ENCODE measurements around the gene KRTAP10-3. TPM values are rescaled to one million over a fixed set of nuclear protein-coding genes. Genes with fewer than 3 reads are reported as not detected.

The KRTAP10-3 gene
- total RNA-seq, 2 donors from 2014 or later, result not detected

- no peaks in the 10 kb centered on the region for H3K9me3 Mint-ChIP-seq
Observed at GRCh38 chr21:44511938-44512275, 46.7 kb downstream of the KRTAP10-3 start.

GRCh38 chr21:44511219-44511937 is 47.2 kb downstream of the KRTAP10-3 start:
- Mint-ChIP-seq H3K4me3 (no peak overlapping the region), H3K36me3 (no peaks in the 10 kb centered on the region), H3K9me3 (no peaks in the 10 kb centered on the region), H3K4me1 (ENCODE audit: low read depth in 2 of 2) (no peaks in the 10 kb centered on the region), H3K27ac (no peak overlapping the region), H3K27me3 (no peaks in the 10 kb centered on the region)
- ATAC-seq, result no peak
- no peak for DNase-seq (ENCODE audit: low spot score)

More at GRCh38 chr21:44511938-44512275, 46.7 kb downstream of the KRTAP10-3 start:
- H3K4me1 Mint-ChIP-seq (ENCODE audit: low read depth in 2 of 2), result peaks cover 0 to 2% of the 10 kb centered on the region in 2 donors
- ATAC-seq (no peak), DNase-seq (ENCODE audit: low spot score) (no peak)
- no peaks in the 10 kb centered on the region for H3K27me3 Mint-ChIP-seq
- H3K27ac Mint-ChIP-seq, result no peak overlapping the region
- no peak overlapping the region for H3K4me3 Mint-ChIP-seq
- no peaks in the 10 kb centered on the region for H3K36me3 Mint-ChIP-seq

- DNase-seq (ENCODE audit: low spot score), result peak; percentile 79
- Mint-ChIP-seq H3K9me3 (no peaks in the 10 kb centered on the region), H3K27ac (no peak overlapping the region), H3K4me3 (no peak overlapping the region), H3K4me1 (ENCODE audit: low read depth in 2 of 2) (no peaks in the 10 kb centered on the region), H3K27me3 (no peaks in the 10 kb centered on the region), H3K36me3 (no peaks in the 10 kb centered on the region)
- peak; percentile 61 to 65 for ATAC-seq
Observed at GRCh38 chr21:44510508-44511218, 47.9 kb downstream of the KRTAP10-3 start.

- Mint-ChIP-seq H3K4me1 (ENCODE audit: low read depth in 2 of 2) (no peaks in the 10 kb centered on the region), H3K4me3 (no peak overlapping the region), H3K9me3 (no peaks in the 10 kb centered on the region), H3K27ac (no peak overlapping the region), H3K36me3 (no peaks in the 10 kb centered on the region), H3K27me3 (no peaks in the 10 kb centered on the region)
- ATAC-seq (no peak), DNase-seq (ENCODE audit: low spot score) (no peak)
Observed at GRCh38 chr21:44510109-44510507, 48.5 kb downstream of the KRTAP10-3 start.

GRCh38 chr21:44509539-44509938 is 49.1 kb downstream of the KRTAP10-3 start:
- no peaks in the 10 kb centered on the region for H3K4me1 Mint-ChIP-seq (ENCODE audit: low read depth in 2 of 2)
- no peak overlapping the region for H3K27ac Mint-ChIP-seq
- no peak overlapping the region for H3K4me3 Mint-ChIP-seq
- H3K27me3 Mint-ChIP-seq, result no peaks in the 10 kb centered on the region
- H3K36me3 Mint-ChIP-seq, result no peaks in the 10 kb centered on the region
- ATAC-seq, result no peak
- H3K9me3 Mint-ChIP-seq, result no peaks in the 10 kb centered on the region
- no peak for DNase-seq (ENCODE audit: low spot score)

GRCh38 chr21:44508711-44509445 is 49.7 kb downstream of the KRTAP10-3 start:
- no peak for ATAC-seq
- no peak overlapping the region for H3K4me3 Mint-ChIP-seq
- DNase-seq (ENCODE audit: low spot score), result no peak
- H3K36me3 Mint-ChIP-seq, result no peaks in the 10 kb centered on the region
- no peaks in the 10 kb centered on the region for H3K4me1 Mint-ChIP-seq (ENCODE audit: low read depth in 2 of 2)
- no peak overlapping the region for H3K27ac Mint-ChIP-seq
- no peaks in the 10 kb centered on the region for H3K9me3 Mint-ChIP-seq
- no peaks in the 10 kb centered on the region for H3K27me3 Mint-ChIP-seq

GRCh38 chr21:44508426-44508710 is 50.2 kb downstream of the KRTAP10-3 start:
- H3K27me3 Mint-ChIP-seq, result no peaks in the 10 kb centered on the region
- no peaks in the 10 kb centered on the region for H3K4me1 Mint-ChIP-seq (ENCODE audit: low read depth in 2 of 2)
- H3K27ac Mint-ChIP-seq, result no peak overlapping the region
- ATAC-seq (no peak), DNase-seq (ENCODE audit: low spot score) (no peak)
- H3K36me3 Mint-ChIP-seq, result no peaks in the 10 kb centered on the region
- no peak overlapping the region for H3K4me3 Mint-ChIP-seq
- H3K9me3 Mint-ChIP-seq, result no peaks in the 10 kb centered on the region

Other genes starting within 250 kb of the KRTAP10-3 start
- gene CFAP410, start 219.4 kb downstream of the KRTAP10-3 start, total RNA-seq, result 10 to 100 TPM; 19.6 to 28.4 TPM
- gene TRPM2, start 205.2 kb downstream of the KRTAP10-3 start, total RNA-seq, result 10 to 100 TPM; 14.7 to 15.8 TPM
- under 1 TPM; 0.45 to 0.88 TPM for gene LRRC3, start 103.3 kb downstream of the KRTAP10-3 start, total RNA-seq
- not detected for gene KRTAP10-1, start 18.6 kb downstream of the KRTAP10-3 start, total RNA-seq
- not detected for gene KRTAP10-2, start 7.3 kb downstream of the KRTAP10-3 start, total RNA-seq
- not detected for gene KRTAP10-4, start 14.9 kb upstream of the KRTAP10-3 start, total RNA-seq
- not detected for gene KRTAP10-5, start 21.8 kb upstream of the KRTAP10-3 start, total RNA-seq
- gene KRTAP10-6, start 33.7 kb upstream of the KRTAP10-3 start, total RNA-seq, result not detected
- not detected for gene KRTAP10-7, start 41.8 kb upstream of the KRTAP10-3 start, total RNA-seq
- not detected for gene KRTAP10-8, start 53.3 kb upstream of the KRTAP10-3 start, total RNA-seq
- gene KRTAP10-9, start 68.3 kb upstream of the KRTAP10-3 start, total RNA-seq, result not detected
- gene KRTAP10-10, start 78.6 kb upstream of the KRTAP10-3 start, total RNA-seq, result not detected
- gene KRTAP10-11, start 87.6 kb upstream of the KRTAP10-3 start, total RNA-seq, result not detected
- gene KRTAP12-4, start 95.9 kb upstream of the KRTAP10-3 start, total RNA-seq, result not detected
- gene KRTAP12-3, start 99.1 kb upstream of the KRTAP10-3 start, total RNA-seq, result not detected
- gene KRTAP12-2, start 108.1 kb upstream of the KRTAP10-3 start, total RNA-seq, result not detected
- gene KRTAP12-1, start 123.4 kb upstream of the KRTAP10-3 start, total RNA-seq, result not detected
- not detected for gene KRTAP10-12, start 138.4 kb upstream of the KRTAP10-3 start, total RNA-seq
- not detected for gene TSPEAR, start 152.8 kb upstream of the KRTAP10-3 start, total RNA-seq
- 100 to 1,000 TPM in 1 of 2 donors, 10 to 100 TPM in 1; 89.7 to 164 TPM for gene UBE2G2, start 243.0 kb upstream of the KRTAP10-3 start, total RNA-seq

Measured in natural killer cell treated with Interleukin-12 subunit alpha and Interleukin-12 subunit beta and Interleukin-15 and Interleukin-18, amount 100 ng/mL, for 72 hours (primary cell).